BJ (cell line): ENCODE measurements around the gene IL17C. TPM values are rescaled to one million over a fixed set of nuclear protein-coding genes. Genes with fewer than 3 reads are reported as not detected.

Experiments
- CTCF ChIA-PET: fragments of 350-600 bp; formaldehyde crosslinking; extraction: SDS; loops from one replicate; lab custom pipeline; 2021; ENCODE audit warnings: antibody characterized with exemption, inconsistent platforms; lab: Yijun Ruan, JAX
- POLR2A ChIA-PET: fragments of 300-600 bp; sonication (Branson Sonifier 250); formaldehyde crosslinking; extraction: SDS; loops from one replicate; lab custom pipeline; 2021; ENCODE audit warnings: antibody characterized with exemption; lab: Charles Lee
- DNase-seq: peaks from one replicate; pipeline ENCODE4 v3.0.0-alpha.2; 2011; ENCODE audit warnings: low read depth
- H3K27me3 ChIP-seq: 2 replicates; pipeline ENCODE4 v1.6.0; 2011; ENCODE audit warnings: low read length; ENCODE audit not compliant: control insufficient read depth, insufficient read depth
- H3K36me3 ChIP-seq: 2 replicates; pipeline ENCODE4 v1.5.1; 2011; ENCODE audit warnings: low read length; ENCODE audit not compliant: control insufficient read depth, insufficient read depth
- H3K4me3 ChIP-seq: 2 replicates; pipeline ENCODE4 v1.5.1; 2011; ENCODE audit warnings: low read depth, mild to moderate bottlenecking, control low read depth, low read length
- CTCF ChIP-seq: IDR thresholded peaks from 2 replicates; pipeline ENCODE4 v1.5.1; 2011; ENCODE audit warnings: low read depth, mild to moderate bottlenecking, control low read depth, inconsistent platforms, low read length, moderate library complexity; ENCODE audit not compliant: insufficient read depth
- polyA plus RNA-seq: library from polyadenylated mRNA; depleted of rRNA; stranded (reverse); fragments of >200 nt; gene quantifications from 2 replicates; pipeline ENCODE4 v1.2.3, GENCODE V29; 2011

IL17C gene
- polyA plus RNA-seq, 1 experiment: not detected

GRCh38 chr16:88640039-88640495, 1.7 kb downstream of the IL17C start:
- no peak for TF ChIP-seq CTCF
- H3K27me3 ChIP-seq: peaks cover 24% of the 10 kb centered on the region
- H3K4me3 ChIP-seq: no peak overlapping the region
- no peak for DNase-seq
- peaks cover 3% of the 10 kb centered on the region for H3K36me3 ChIP-seq
- ChIA-PET CTCF (interaction anchor here (1.2 kb wide), 1 partner anchor 10 kb away, joined by 3 read pairs; no protein-coding TSS in a partner anchor), POLR2A (no interaction called here)

- H3K27me3 ChIP-seq: peaks cover 24% of the 10 kb centered on the region
- no peak overlapping the region for H3K4me3 ChIP-seq
- no peak for TF ChIP-seq CTCF
- H3K36me3 ChIP-seq: peaks cover 3% of the 10 kb centered on the region
- ChIA-PET CTCF (no interaction called here), POLR2A (no interaction called here)
- no peak for DNase-seq
Measured at GRCh38 chr16:88640498-88641247, 2.3 kb downstream of the IL17C start.

- H3K27me3 ChIP-seq: peaks cover 24% of the 10 kb centered on the region
- H3K4me3 ChIP-seq: no peak overlapping the region
- ChIA-PET CTCF (no interaction called here), POLR2A (no interaction called here)
- H3K36me3 ChIP-seq: peaks cover 3% of the 10 kb centered on the region
- no peak for TF ChIP-seq CTCF
- no peak for DNase-seq
Measured at GRCh38 chr16:88642881-88643643, 4.7 kb downstream of the IL17C start.

GRCh38 chr16:88643644-88643932, 5.2 kb downstream of the IL17C start:
- Histone ChIP-seq H3K27me3 (peaks cover 19% of the 10 kb centered on the region), H3K4me3 (no peak overlapping the region), H3K36me3 (peaks cover 3% of the 10 kb centered on the region)
- TF ChIP-seq CTCF: no peak
- CTCF ChIA-PET: no interaction called here
- no peak for DNase-seq
- POLR2A ChIA-PET: no interaction called here

- no peak overlapping the region for H3K4me3 ChIP-seq
- CTCF ChIA-PET: no interaction called here
- TF ChIP-seq CTCF: no peak
- POLR2A ChIA-PET: no interaction called here
- H3K36me3 ChIP-seq: peaks cover 3% of the 10 kb centered on the region
- no peak for DNase-seq
- H3K27me3 ChIP-seq: peaks cover under 1% of the 10 kb centered on the region; the same call in 1 of the 2 replicates
Measured at GRCh38 chr16:88645455-88645854, 7.1 kb downstream of the IL17C start.
